GM10847 (cell line): ENCODE data around the gene CDKN2AIPNL.

Experiments
- POLR2A ChIP-seq: IDR thresholded peaks from 2 replicates; pipeline ENCODE4 v1.6.1; 2011; ENCODE audit not compliant: insufficient read length; ENCODE audit errors: extremely low read depth

The CDKN2AIPNL gene

DNA sequence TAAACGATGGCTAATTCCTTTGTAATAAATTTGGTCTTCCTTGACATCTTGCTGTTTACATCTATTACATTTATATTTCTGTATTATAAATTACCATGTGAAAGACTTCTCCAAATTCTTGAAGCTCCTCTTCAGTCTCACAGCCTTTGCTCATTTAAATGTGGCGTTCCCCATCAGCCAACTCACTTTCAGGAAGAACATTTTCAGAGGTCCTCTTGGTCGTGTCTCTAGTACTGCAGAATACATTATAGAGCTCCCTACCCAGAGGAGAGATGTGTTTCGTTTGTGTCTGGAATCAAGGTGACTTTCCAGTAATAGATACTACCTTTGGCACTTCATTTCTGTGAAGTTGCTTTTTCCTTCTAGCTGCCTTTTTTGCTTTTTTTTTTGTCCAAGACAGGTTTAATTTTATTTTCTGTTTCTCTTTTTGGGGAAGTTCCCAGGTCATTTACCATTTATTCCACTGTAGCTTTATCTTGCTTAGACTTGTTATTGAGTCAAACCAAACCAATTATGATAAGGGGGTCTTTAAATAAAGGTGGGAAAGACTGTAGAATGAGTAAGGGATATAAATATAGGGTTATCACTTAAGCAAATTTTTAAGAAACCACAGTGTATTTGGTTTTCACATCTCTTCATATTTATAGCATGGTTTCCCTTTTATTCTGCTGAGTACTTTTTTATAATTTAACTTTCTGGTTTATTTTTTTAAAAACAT lies 27.5 kb downstream of the CDKN2AIPNL start:
- TF ChIP-seq POLR2A = no peak

- TF ChIP-seq POLR2A = no peak
Observed at GRCh38 chr5:134380346-134380745, 31.3 kb downstream of the CDKN2AIPNL start.

DNA sequence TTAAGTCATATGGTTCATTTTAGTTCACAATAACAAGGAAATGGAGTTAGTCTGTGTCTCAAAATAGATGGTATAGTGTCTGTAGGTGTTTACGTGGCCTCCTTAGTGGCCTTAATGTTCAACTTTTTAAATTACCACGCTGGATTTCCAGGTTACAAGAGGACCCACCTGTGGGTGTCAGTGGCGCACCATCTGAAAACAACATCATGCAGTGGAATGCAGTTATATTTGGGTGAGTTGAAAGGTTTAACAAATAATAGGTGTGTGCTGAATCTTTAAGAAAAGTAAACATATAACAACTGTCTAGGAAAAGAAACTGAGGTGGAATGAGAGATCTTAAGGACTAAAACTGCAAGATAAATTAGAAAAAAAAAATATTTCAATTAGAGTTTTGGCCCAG lies 37.4 kb downstream of the CDKN2AIPNL start:
- no peak for TF ChIP-seq POLR2A

GRCh38 chr5:134371834-134372340 lies 39.8 kb downstream of the CDKN2AIPNL start:
- TF ChIP-seq POLR2A = no peak

DNA sequence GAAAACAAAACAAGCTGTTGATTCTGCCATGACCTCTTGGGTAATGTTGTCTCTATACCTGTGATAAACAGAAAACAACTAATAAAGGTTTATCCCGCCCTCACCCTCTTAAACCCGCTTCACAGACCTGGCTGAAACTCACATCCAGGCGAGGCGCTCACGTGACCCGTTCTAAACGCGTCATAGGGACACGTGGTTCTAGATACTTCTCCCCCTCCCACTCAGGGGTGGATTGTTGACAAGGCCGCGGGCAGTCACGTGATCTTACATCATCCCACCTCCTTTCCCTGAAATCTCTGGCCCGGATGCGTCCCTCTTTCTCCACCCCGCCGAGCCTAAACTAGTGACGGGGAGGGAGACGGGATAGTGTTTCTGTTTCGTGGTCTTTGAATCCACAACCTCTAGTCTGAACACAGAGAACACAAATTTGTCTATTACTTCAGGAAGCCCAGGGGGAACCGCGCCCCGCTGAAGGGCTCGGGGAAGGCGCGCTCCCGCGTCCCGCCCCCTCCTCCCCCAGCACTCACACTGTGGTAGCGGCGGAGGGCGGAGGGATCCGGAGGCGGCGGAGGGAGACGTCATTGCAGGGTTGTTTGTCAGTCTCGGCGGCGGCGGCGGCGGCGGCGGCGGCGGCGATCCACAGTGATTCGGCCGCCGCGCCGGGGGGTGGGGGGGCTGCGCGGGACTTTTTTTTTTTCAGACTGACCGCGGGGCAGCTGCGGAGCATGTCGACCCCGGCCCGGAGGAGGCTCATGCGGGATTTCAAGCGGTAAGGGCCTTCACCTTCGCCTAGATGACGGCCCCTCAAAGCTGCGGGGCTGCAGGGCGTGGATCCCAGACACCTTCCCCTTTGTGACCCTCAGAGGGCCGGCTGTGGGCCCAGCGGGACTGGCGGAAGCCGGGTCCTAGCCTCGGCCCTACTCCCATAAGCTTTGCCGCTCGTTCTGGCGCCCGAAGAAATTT lies 40.5 kb downstream of the CDKN2AIPNL start, which contains the start of gene UBE2B:
Gene UBE2B, plus strand, starts transcription at position 699 of the 963 bp plus-strand sequence. Its CDS starts 27 bp downstream, at position 726.
- peak; percentile 38 for TF ChIP-seq POLR2A

DNA sequence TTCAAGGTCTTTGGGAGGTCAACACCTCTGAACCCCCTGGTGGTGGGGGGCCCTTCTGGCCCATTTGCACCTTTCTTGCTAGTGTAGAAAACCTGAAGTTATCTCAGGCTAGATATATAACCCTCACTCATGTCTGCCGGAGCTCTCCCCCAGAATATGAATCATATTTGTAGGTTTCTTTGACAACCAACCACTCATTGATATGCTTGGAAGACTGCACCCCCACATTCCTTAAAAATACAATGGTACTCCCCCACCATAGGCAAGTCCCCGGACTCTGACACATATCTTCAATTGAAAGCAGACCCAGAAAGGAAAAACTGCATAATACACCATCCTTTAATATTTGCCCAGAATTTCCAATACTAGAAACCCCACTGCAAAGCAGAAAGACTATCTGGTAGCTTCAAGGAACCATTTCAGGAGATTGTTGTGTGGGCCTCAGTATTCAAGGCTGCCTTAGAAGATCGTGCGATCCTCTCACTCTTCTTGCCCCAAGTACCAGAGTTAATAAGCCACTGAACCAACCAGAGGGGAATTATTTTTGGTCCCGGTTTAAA lies 41.3 kb downstream of the CDKN2AIPNL start:
- no peak for TF ChIP-seq POLR2A

- TF ChIP-seq POLR2A = no peak
Observed at GRCh38 chr5:134365604-134366003, 46.1 kb downstream of the CDKN2AIPNL start.

DNA sequence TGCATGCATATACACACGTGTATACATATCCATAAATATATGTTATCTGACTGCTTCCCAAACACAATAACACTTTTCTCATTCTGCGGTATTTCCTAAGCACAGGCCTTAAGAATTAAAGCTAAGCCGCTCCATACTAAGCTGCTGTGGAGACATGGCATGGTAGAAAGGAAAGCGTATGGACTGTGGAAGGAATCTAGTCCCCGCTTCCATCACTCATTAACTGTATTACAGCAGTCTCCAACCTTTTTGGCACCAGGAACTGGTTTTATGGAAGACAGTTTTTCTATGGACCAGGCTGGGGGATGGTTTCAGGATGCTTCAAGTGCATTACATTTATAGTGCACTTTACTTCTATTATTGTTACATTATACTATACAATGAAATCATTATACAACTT lies 56.0 kb downstream of the CDKN2AIPNL start:
- no peak for TF ChIP-seq POLR2A
